CD4-positive, alpha-beta T cell treated with Interleukin-6 for 4 hours (primary cell): ENCODE measurements around the gene FXYD2.
"Not testable (repeated sequence)": the region's sequence is repeated elsewhere in the genome, so short reads cannot be mapped to it uniquely, and the experiment has no call there.

Source experiments
- DNase-seq: peaks from one replicate; pipeline ENCODE4 v3.0.0-alpha.2; 2020; ENCODE audit warnings: mixed read lengths

Gene FXYD2

GRCh38 chr11:117824571-117825537, at the start of gene FXYD2:
TSS of gene FXYD2 (minus strand) at chr11:117824744. CDS start at chr11:117824678, 66 bp downstream.
- no peak for DNase-seq

DNA sequence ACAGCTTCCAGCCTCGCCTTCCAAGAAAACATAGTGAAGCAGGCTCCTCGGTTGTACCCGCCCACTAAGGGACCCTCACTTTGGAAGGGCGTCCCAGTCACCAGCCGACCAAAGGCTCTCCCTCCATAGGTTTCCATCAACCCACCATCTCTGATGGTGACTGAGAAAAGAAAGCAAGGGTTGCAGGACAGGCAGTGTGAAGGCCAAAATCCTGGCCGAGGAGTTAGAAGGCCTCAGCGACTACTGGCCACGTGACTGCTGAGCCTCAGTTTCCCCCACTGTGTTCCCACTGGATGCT, 49.2 kb upstream of the FXYD2 start:
- DNase-seq = no peak

- no peak for DNase-seq
Measured at GRCh38 chr11:117872975-117873827, 48.7 kb upstream of the FXYD2 start.

GRCh38 chr11:117872420-117872961, 47.9 kb upstream of the FXYD2 start:
- DNase-seq = no peak

DNA sequence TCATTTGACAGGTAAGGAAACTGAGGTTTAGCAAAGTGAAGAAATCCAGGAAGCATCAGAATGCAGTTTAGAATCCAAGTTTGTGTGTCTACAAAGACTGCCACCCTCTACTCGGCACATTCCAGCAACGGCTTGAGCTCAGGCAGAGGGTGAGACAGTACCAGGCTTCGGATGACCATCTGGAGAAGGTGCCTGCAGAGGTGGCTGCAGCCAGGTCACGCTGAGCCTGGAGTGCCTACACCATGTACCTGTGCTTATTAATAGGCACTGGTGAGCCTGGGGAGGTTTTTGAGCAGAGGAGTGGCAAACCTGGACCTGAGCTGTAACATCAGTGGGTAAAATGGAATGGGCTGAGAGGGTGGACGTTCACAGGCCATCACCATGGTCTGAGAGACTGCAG, 47.2 kb upstream of the FXYD2 start:
- DNase-seq = no peak

GRCh38 chr11:117871160-117871559, 46.6 kb upstream of the FXYD2 start:
- DNase-seq = no peak

GRCh38 chr11:117870103-117870952, 45.8 kb upstream of the FXYD2 start:
- no peak for DNase-seq

GRCh38 chr11:117869604-117870003, 45.1 kb upstream of the FXYD2 start:
- no peak for DNase-seq

GRCh38 chr11:117868815-117869561, 44.4 kb upstream of the FXYD2 start:
- DNase-seq = no peak

DNA sequence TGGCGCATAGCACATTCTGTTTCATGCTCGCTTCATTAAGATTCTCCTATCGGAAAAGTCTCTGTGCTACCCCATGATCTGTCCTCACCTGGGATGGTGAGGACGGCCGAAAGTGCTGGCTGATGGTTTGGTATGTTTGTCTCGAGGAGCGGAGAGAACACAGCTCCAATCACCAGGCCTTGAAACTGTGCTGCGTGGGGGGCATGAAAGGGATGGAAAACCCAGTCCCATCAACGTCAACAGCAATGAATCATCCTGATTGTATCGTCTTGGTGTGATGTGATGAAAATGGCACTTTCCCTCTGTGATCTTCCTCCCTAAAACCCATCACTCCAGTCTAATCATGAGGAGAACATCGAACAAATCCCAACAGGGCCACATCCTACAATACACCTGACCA, 43.5 kb upstream of the FXYD2 start:
- no peak for DNase-seq

DNA sequence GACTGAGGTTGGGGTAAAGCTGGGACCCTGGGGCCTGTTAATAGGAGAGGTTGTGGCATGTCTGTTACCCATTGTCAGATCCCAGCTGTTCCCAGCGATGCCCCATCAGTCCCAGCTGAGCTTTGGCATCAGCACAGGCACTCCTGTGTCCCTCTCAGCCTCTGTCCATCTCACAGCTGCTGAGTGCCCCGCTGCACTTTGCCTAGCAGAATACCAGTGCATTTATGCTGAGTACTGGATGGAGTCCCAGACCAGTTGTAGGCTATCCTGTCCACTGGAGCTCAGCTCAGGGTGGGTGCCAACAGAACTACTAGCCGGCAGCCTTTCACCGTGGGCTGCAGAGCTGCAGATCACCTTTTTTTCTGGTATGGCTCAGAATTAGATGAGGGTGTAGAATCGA, 42.0 kb upstream of the FXYD2 start:
- no peak for DNase-seq

- DNase-seq = not testable (repeated sequence)
Measured at GRCh38 chr11:117865546-117865945, 41.0 kb upstream of the FXYD2 start.

DNA sequence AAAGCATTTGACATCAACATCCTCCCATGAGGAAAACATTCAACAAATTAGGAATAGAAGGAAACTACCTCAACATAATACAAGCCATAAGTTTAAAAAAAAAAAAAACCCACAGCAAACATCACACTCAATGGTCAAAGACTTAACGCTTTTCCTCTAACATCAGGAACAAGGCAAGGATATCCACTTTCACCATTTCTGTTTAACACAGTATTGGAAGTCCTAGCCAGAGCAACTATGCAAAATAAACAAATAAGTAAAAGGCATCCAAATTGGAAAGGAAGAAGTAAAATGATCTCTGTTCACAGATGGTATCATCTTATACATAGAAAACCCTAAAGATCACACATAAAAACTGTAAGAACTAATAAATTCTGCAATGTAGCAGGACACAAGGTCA, 38.8 kb upstream of the FXYD2 start:
- DNase-seq = no peak

DNA sequence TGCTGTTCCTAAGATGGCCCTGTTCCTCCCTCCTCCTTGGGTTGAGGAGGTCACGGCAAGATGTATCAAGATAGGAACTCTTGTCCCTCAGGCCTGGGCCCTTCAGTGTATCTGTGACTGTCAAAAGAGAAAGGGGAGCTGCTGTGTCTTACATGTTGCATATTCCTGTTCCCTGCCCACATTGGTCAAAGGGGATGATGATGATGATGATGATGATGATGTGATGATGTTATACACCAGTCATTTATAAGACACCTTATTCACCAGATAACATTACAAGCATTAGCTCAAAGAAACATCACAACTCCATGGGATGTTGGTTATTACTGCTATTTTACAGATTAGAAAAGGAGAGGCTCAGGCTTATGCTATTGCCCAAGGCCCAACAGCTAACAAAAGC, 38.2 kb upstream of the FXYD2 start:
- DNase-seq = no peak

DNA sequence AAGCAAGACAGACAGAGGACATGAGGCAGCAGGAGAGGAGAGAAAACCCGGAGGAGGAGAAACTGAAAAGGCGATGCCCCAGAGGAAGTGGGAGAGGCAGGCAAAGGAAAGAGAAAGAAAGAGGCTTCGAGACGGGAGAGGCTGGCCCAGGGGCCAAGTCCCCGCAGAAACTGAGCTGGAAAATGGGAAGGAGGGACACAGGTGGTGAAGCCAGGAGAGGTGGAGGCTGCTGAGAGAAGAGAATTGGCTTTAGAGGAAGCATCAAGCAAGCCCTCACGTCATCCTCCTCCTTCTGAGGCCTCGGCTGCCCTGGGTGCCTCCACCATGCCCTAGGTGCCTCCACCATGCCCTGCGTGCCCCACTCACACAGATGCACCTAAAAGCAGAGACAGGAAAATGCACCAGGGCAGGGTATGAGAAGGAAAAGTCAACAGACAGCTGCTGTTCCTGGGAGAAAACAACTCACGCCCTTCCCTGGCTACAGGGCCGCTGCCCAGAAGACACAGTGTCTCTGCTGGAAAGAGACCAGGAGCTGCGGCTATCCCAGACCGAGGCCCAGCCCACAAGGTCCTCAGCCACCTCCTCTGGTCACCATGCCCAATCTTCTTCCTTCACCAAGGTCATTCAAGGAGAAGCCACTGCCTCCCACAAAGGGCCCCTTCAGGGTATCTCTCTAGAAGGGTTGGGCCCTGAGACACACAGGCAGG, 37.6 kb upstream of the FXYD2 start:
- DNase-seq = no peak

DNA sequence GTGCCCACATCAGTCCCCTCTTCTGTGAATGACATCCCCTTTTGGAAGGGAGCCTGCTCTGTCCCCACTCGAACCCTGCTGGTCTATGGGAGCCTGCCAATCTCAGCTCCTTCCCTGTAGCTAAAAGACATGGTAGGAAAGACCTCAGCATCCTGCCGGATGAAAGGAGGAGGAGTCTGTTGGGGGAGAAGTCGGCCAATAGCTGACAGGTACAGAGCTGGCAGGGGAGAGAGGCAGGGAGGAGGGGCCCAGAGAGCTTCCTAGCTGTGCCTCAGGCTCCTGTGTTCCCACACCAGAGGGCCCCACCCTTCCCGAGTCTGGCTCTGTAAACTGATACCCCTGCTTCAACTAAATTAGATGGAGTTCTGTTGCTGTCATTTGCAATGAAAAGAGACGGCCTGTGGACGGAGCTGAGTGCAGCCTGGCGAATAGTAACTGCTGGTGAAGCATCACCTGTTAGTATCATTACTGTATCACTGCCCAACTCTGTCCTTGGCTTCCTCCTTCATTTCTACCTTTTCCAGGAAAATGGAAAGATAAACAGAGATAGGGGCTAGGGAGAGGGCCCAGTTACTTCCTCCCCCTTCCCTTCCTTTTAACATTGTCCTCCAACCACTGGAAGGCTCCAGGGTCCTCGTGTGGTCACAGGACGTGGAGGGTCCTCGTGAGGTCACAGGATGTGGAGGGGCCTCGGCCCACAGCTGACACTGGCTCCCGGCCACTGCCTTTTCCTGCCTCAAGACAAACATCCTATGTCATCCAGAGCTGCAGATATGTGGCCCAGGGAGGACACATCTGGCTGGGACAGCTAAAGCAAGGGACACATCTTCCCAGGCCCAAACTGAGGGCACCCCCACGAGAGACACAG, 36.8 kb upstream of the FXYD2 start:
- DNase-seq = no peak

DNA sequence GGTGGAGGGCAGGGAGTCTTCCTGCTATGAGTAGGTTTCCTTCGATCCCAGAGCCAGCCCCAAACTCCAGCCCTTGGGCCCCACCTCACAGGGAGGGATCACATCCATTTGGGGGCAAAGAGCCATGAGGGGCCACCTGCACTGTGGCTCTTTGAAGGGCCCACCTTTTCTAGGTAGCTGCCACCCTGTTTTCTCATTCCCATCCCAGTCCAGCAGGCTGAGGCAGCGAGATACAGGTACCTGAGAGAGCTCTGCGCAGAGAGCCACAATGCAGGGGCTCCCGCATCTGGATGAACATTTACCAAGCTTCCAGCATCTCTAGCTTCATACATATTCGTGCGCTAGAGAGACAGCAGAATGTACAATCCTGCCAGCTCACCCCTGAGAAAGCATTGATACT, 35.6 kb upstream of the FXYD2 start:
- no peak for DNase-seq

GRCh38 chr11:117859488-117860112, 35.1 kb upstream of the FXYD2 start:
- no peak for DNase-seq

DNA sequence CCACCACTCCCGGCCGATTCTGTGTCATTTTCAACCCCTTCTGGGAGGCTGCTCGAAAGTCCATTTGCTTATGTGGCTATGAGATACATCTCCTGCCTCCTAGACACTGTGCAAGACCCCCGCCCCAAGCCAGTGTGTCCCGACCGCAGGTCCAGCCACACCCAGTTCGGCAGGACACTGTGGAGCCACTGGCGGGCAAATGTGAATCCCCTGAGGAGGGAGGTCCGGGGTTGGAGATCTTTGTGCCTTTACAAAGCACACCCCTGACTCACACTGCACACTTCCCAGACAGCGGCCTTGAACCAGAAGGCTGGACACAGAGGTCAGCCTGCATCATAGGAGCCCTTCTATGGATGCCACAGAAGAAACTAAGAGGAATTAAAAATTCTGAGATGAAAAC, 34.5 kb upstream of the FXYD2 start:
- DNase-seq = no peak
